ENCODE results near the gene ADGRL1. TPM values are rescaled to one million over a fixed set of nuclear protein-coding genes. Genes with fewer than 3 reads are reported as not detected.

Gene ADGRL1
- total RNA-seq, 1 experiment from 2014 or later: 117 TPM

DNA sequence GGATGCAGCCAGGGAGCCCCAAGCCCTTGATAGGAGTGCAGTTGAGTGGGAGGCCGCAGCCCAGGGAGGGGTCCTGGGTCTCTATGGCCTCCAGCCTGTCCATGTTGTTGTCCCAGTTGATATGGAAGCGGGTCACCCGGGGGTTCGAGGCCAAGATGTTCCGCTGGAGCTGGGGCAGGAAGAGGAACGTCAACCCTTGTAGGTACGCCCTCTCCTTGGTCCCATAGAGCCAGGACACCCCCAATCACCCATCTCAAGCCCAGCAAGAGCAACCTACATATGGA lies 85.5 kb downstream of the ADGRL1 start:
- H4K5ac ChIP-seq (ENCODE audit: insufficient read length, low read depth, low read length): no peak overlapping the region
- H3K27ac Mint-ChIP-seq: no peak overlapping the region; a peak in 1 of 7 replicates
- no peaks in the 10 kb centered on the region for H3K9me3 ChIP-seq (ENCODE audit: control insufficient read depth, low read depth, low read length)
- no peak overlapping the region for H3K4me2 ChIP-seq (ENCODE audit: insufficient read depth, insufficient read length, low read length)
- H2BK15ac ChIP-seq (ENCODE audit: low read depth, low read length): no peak overlapping the region
- no peaks in the 10 kb centered on the region; the same call in 1 of the 2 replicates for H3K27me3 ChIP-seq (ENCODE audit: insufficient read depth, low read length)
- H3K79me2 ChIP-seq (ENCODE audit: insufficient read depth, low read length): peaks cover 2% of the 10 kb centered on the region; the same call in 1 of the 2 replicates
- H3K56ac ChIP-seq (ENCODE audit: insufficient read length, low read depth, low read length): no peak overlapping the region
- H3K79me1 ChIP-seq (ENCODE audit: insufficient read depth, low read depth, low read length, poor library complexity, severe bottlenecking): no peaks in the 10 kb centered on the region
- no peaks in the 10 kb centered on the region for H3K9me3 Mint-ChIP-seq
- H2BK20ac ChIP-seq (ENCODE audit: low read depth, low read length, poor library complexity, severe bottlenecking): no peak overlapping the region
- DNase-seq: no peak
- no peak overlapping the region for H4K8ac ChIP-seq (replicated peaks; ENCODE audit: insufficient read length, low read depth, low read length)
- H3K4ac ChIP-seq (ENCODE audit: low read depth, low read length): no peak overlapping the region
- no peak overlapping the region for H2BK120ac ChIP-seq (ENCODE audit: low read depth, low read length, poor library complexity, severe bottlenecking)
- no peak overlapping the region for H2AFZ ChIP-seq (ENCODE audit: low read length)
- H3K4me1 ChIP-seq (ENCODE audit: insufficient read depth, low read length): peaks cover 2% of the 10 kb centered on the region; the same call in 1 of the 2 replicates
- H3K23me2 ChIP-seq (ENCODE audit: insufficient read length, low read depth, low read length, poor library complexity, severe bottlenecking): peaks cover 16% of the 10 kb centered on the region
- no peak overlapping the region for H4K91ac ChIP-seq (ENCODE audit: insufficient read length, low read depth, low read length)
- H3T11ph ChIP-seq (ENCODE audit: low read length): no peak overlapping the region
- TF ChIP-seq, protein P1, sequence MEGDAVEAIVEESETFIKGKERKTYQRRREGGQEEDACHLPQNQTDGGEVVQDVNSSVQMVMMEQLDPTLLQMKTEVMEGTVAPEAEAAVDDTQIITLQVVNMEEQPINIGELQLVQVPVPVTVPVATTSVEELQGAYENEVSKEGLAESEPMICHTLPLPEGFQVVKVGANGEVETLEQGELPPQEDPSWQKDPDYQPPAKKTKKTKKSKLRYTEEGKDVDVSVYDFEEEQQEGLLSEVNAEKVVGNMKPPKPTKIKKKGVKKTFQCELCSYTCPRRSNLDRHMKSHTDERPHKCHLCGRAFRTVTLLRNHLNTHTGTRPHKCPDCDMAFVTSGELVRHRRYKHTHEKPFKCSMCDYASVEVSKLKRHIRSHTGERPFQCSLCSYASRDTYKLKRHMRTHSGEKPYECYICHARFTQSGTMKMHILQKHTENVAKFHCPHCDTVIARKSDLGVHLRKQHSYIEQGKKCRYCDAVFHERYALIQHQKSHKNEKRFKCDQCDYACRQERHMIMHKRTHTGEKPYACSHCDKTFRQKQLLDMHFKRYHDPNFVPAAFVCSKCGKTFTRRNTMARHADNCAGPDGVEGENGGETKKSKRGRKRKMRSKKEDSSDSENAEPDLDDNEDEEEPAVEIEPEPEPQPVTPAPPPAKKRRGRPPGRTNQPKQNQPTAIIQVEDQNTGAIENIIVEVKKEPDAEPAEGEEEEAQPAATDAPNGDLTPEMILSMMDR (conservative IDR thresholded peaks at IDR 0.05): no peak
- H3K14ac ChIP-seq (ENCODE audit: insufficient read depth, low read length): no peak overlapping the region
- no peaks in the 10 kb centered on the region for H4K20me1 ChIP-seq (ENCODE audit: control insufficient read depth, insufficient read depth, insufficient read length)
- H2BK5ac ChIP-seq (ENCODE audit: insufficient read length, low read length): no peak overlapping the region
- no peak overlapping the region for H3K9ac ChIP-seq (ENCODE audit: extremely low read depth, insufficient read length, low read length)
- WGBS (ENCODE audit: extremely low coverage, insufficient read length, low lambda C conversion rate): no CpG with 5 or more reads among the region's 7 CpGs
- no peak overlapping the region for H3K27ac ChIP-seq (ENCODE audit: insufficient read length, low read depth, low read length)
- no peak overlapping the region for H3K23ac ChIP-seq (ENCODE audit: insufficient read length, low read depth, low read length)
- H2AK5ac ChIP-seq (ENCODE audit: insufficient read length, low read length): no peak overlapping the region
- peaks cover 18 to 21% of the 10 kb centered on the region in 2 experiments for H3K4me1 Mint-ChIP-seq
- no peak overlapping the region for H3K18ac ChIP-seq (ENCODE audit: insufficient read length, low read depth, low read length)
- peaks cover 23 to 45% (median 37%) of the 10 kb centered on the region in 3 experiments for H3K36me3 Mint-ChIP-seq (ENCODE audit: insufficient read depth in 1 of 3, low read depth in 3 of 3)
- no peak overlapping the region for H3K4me3 Mint-ChIP-seq
- peaks cover 2% of the 10 kb centered on the region; the same call in 1 of the 2 replicates for H3K27me3 Mint-ChIP-seq (ENCODE audit: low read depth)
- no peak overlapping the region for H2BK12ac ChIP-seq (ENCODE audit: insufficient read length, low read depth, low read length)

Data from H9 (cell line).